GM23338 (cell line): ENCODE measurements around the gene DAND5. TPM values are rescaled to one million over a fixed set of nuclear protein-coding genes. Genes with fewer than 3 reads are reported as not detected.

ENCODE experiments used
- ATAC-seq: fragments of 200-7000 bp; cut with Tn5 transposase; 3 replicates; pipeline ENCODE4 v1.9.1; 2020
- DNase-seq: peaks from one replicate; pipeline ENCODE4 v3.0.0-alpha.2; 2015; ENCODE audit warnings: low spot score
- H2AFZ ChIP-seq: fragments of 200-600 bp; sonication (generic); 2 replicates; pipeline ENCODE4 v1.8.0; 2016; ENCODE audit warnings: antibody characterized with exemption, mild to moderate bottlenecking, moderate library complexity
- H3F3A ChIP-seq: fragments of 200-600 bp; sonication (generic); replicated peaks from 2 replicates; pipeline ENCODE4 v1.8.0; 2017; ENCODE audit warnings: antibody characterized with exemption, mixed run types, low read depth
- H3K27ac ChIP-seq: fragments of 200-600 bp; sonication (generic); 2 replicates; pipeline ENCODE4 v1.6.1; 2016; ENCODE audit warnings: low read depth
- H3K27me3 ChIP-seq: fragments of 200-600 bp; sonication (generic); 2 replicates; pipeline ENCODE4 v1.8.0; 2016; ENCODE audit warnings: mild to moderate bottlenecking, mixed run types, moderate library complexity; ENCODE audit not compliant: insufficient read depth
- H3K36me3 ChIP-seq: fragments of 200-600 bp; sonication (generic); 2 replicates; pipeline ENCODE4 v1.8.0; 2016; ENCODE audit warnings: mild to moderate bottlenecking; ENCODE audit not compliant: insufficient read depth
- H3K4me1 ChIP-seq: fragments of 200-600 bp; sonication (generic); 2 replicates; pipeline ENCODE4 v1.8.0; 2016; ENCODE audit warnings: mild to moderate bottlenecking, moderate library complexity; ENCODE audit not compliant: insufficient read depth
- H3K4me2 ChIP-seq: fragments of 200-600 bp; sonication (generic); 2 replicates; pipeline ENCODE4 v1.7.1; 2017; ENCODE audit warnings: mixed run types
- H3K4me3 ChIP-seq: fragments of 200-600 bp; sonication (generic); 2 replicates; pipeline ENCODE4 v1.6.1; 2016; ENCODE audit warnings: mixed run types
- H3K79me2 ChIP-seq: fragments of 200-600 bp; sonication (generic); replicated peaks from 2 replicates; pipeline ENCODE4 v1.8.0; 2017; ENCODE audit warnings: mild to moderate bottlenecking; ENCODE audit not compliant: insufficient read depth
- H3K9me2 ChIP-seq: fragments of 200-600 bp; sonication (generic); 2 replicates; pipeline ENCODE4 v1.8.0; 2017; ENCODE audit not compliant: insufficient read depth
- H4K20me1 ChIP-seq: fragments of 200-600 bp; sonication (generic); replicated peaks from 2 replicates; pipeline ENCODE4 v1.8.0; 2017; ENCODE audit warnings: mild to moderate bottlenecking; ENCODE audit not compliant: insufficient read depth
- H3K27ac Mint-ChIP-seq: 2 replicates; pipeline ENCODE4 v1.8.0; 2020; ENCODE audit warnings: inconsistent platforms, mild to moderate bottlenecking, moderate library complexity, mixed read lengths
- H3K27me3 Mint-ChIP-seq: 3 replicates; pipeline ENCODE4 v1.8.0; 2022; ENCODE audit warnings: low read depth, mild to moderate bottlenecking, moderate library complexity, mixed read lengths, inconsistent platforms; ENCODE audit not compliant: insufficient read depth, poor library complexity
- H3K36me3 Mint-ChIP-seq: 3 replicates; pipeline ENCODE4 v1.8.0; 2021; ENCODE audit warnings: low read depth, mild to moderate bottlenecking, inconsistent platforms, moderate library complexity, mixed read lengths
- H3K4me1 Mint-ChIP-seq: 3 replicates; pipeline ENCODE4 v1.8.0; 2020; ENCODE audit warnings: mild to moderate bottlenecking, inconsistent platforms, mixed read lengths
- H3K4me3 Mint-ChIP-seq: 3 replicates; pipeline ENCODE4 v1.8.0; 2021; ENCODE audit warnings: moderate library complexity, mild to moderate bottlenecking, inconsistent platforms, mixed read lengths
- H3K9me3 Mint-ChIP-seq: 3 replicates; pipeline ENCODE4 v1.8.0; 2020; ENCODE audit warnings: moderate library complexity, mild to moderate bottlenecking, inconsistent platforms, mixed read lengths
- EZH2 ChIP-seq: fragments of 200-600 bp; sonication (generic); IDR thresholded peaks from one replicate; pipeline ENCODE4 v1.8.0; 2017; ENCODE audit warnings: antibody characterized with exemption, mild to moderate bottlenecking, low read depth; ENCODE audit not compliant: unreplicated experiment
- NANOG ChIP-seq: IDR thresholded peaks from 2 replicates; pipeline ENCODE4 v1.6.1; 2016; ENCODE audit warnings: antibody characterized with exemption, borderline replicate concordance
- POLR2AphosphoS5 ChIP-seq: IDR thresholded peaks from 2 replicates; pipeline ENCODE4 v1.6.1; 2016; ENCODE audit warnings: antibody characterized with exemption, low read depth
- REST ChIP-seq: IDR thresholded peaks from one replicate; pipeline ENCODE4 v1.6.1; 2018; ENCODE audit warnings: antibody characterized with exemption; ENCODE audit not compliant: unreplicated experiment
- ZNF331 ChIP-seq: fragments of 250-450 bp; sonication (Bioruptor Pico); IDR thresholded peaks from 2 replicates; pipeline ENCODE4 v1.5.0; 2020; ENCODE audit warnings: low read depth, mild to moderate bottlenecking, moderate library complexity
- ZNF462 ChIP-seq: fragments of 250-450 bp; sonication (Bioruptor Pico); IDR thresholded peaks from 2 replicates; pipeline ENCODE4 v1.5.0; 2020; ENCODE audit warnings: mild to moderate bottlenecking, moderate library complexity
- polyA plus RNA-seq: library from polyadenylated mRNA; unstranded; fragments of >200 nt; fragmentation: Nextera tagmentation; extraction: Ambion mirVana; gene quantifications from 2 replicates; pipeline ENCODE4 v1.2.1, GENCODE V29; 2016
- total RNA-seq: library from RNA; depleted of rRNA; stranded (reverse); fragments of >200 nt; shearing (Covaris generic); gene quantifications from 2 replicates; pipeline ENCODE4 v1.2.3, GENCODE V29; 2014

Gene DAND5
- total and polyA plus RNA-seq, 2 experiments from 2014 or later, result 0.18 to 0.28 TPM

- peaks cover 98% of the 10 kb centered on the region for H3K27me3 ChIP-seq
- Mint-ChIP-seq H3K27ac (no peak overlapping the region), H3K4me1 (peaks cover 78% of the 10 kb centered on the region), H3K4me3 (peak overlapping the region; percentile 17; the same call in 1 of the 3 replicates), H3K9me3 (peaks cover 8% of the 10 kb centered on the region), H3K36me3 (no peaks in the 10 kb centered on the region), H3K27me3 (peaks cover 100% of the 10 kb centered on the region)
- no peak for DNase-seq
- ATAC-seq, result no peak
- no peaks in the 10 kb centered on the region for H3K9me2 ChIP-seq
- H3K4me1 ChIP-seq, result peaks cover 93% of the 10 kb centered on the region
- TF ChIP-seq REST, result no peak
- TF ChIP-seq EZH2, result peak; percentile 66
- TF ChIP-seq ZNF331 (CRISPR knock-in tag), result no peak
- TF ChIP-seq NANOG, result no peak
- TF ChIP-seq POLR2AphosphoS5, result no peak
- no peak for TF ChIP-seq ZNF462 (CRISPR knock-in tag)
- no peaks in the 10 kb centered on the region for H3K36me3 ChIP-seq
- peak overlapping the region; percentile 74 for H3K4me2 ChIP-seq
- no peaks in the 10 kb centered on the region for H3K79me2 ChIP-seq
- H3F3A ChIP-seq, result peaks cover 67% of the 10 kb centered on the region
- peaks cover 36% of the 10 kb centered on the region for H4K20me1 ChIP-seq
- H2AFZ ChIP-seq, result no peak overlapping the region
- H3K27ac ChIP-seq, result no peak overlapping the region
- H3K4me3 ChIP-seq, result no peak overlapping the region
Measured at GRCh38 chr19:13019332-13019731, 50.0 kb downstream of the DAND5 start.
